Measurements from ENCODE around the gene ALOX15B.
"Not testable (repeated sequence)": the region's sequence is repeated elsewhere in the genome, so short reads cannot be mapped to it uniquely, and the experiment has no call there.

Gene ALOX15B

DNA sequence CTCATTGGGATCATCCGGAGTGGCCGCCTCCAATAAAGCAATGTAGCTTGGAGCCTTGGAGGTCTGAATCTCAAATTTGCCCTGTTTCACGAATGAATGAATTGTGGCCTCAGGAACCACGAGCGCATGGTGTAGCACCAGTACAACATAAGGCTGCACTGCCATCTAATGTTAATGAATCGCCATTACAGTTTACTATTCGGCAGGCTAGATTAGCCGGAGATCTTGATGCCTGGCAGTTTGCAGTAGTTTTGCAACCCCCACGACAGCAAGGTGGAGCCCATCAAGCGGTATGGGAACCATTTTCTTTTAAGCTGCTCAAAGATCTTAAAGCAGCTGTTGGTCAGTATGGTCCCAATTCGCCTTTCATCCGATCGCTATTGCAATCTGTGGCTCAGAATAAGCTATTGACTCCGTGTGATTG is 18.8 kb downstream of the ALOX15B start:
- no peak overlapping the region for H3K4me3 ChIP-seq (ENCODE audit: low read length)

DNA sequence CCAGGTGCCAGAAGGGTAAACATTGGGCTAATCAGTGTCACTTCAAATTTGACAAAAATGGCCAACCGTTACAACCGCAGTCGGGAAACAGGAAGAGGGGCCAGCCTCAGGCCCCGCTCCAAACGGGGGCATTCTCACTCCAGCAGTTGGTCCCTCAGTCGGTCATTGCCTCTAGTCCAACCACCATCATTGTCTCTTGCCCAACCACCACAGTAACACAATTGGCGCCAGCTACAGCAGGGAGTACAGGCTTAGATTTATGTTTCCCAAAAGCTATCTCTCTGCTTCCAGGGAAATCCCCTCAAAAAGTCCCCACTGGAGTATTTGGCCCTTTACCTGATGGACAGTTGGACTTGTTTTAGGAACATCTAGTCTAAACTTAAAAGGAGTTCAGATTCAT is 20.3 kb downstream of the ALOX15B start:
- no peak overlapping the region for H3K4me2 ChIP-seq (ENCODE audit: low read depth, low read length)
- no peaks in the 10 kb centered on the region for H3K79me2 ChIP-seq (ENCODE audit: low read length)
- no peaks in the 10 kb centered on the region for H3K9me3 ChIP-seq (replicated peaks; ENCODE audit: insufficient read depth, low read length)
- H3K4me1 ChIP-seq (ENCODE audit: low read length) = peaks cover 4% of the 10 kb centered on the region
- no peak overlapping the region for H2AFZ ChIP-seq (ENCODE audit: low read length)
- no peaks in the 10 kb centered on the region for H4K20me1 ChIP-seq (ENCODE audit: insufficient read depth, low read length)
- H3K9me2 ChIP-seq (replicated peaks; ENCODE audit: insufficient read depth, low read length) = no peaks in the 10 kb centered on the region
- no peak overlapping the region for H3K9ac ChIP-seq (ENCODE audit: low read length)
- no peak for TF ChIP-seq EZH2 (optimal IDR thresholded peaks at IDR 0.05; ENCODE audit: low read depth, low read length)
- TF ChIP-seq, protein P1, sequence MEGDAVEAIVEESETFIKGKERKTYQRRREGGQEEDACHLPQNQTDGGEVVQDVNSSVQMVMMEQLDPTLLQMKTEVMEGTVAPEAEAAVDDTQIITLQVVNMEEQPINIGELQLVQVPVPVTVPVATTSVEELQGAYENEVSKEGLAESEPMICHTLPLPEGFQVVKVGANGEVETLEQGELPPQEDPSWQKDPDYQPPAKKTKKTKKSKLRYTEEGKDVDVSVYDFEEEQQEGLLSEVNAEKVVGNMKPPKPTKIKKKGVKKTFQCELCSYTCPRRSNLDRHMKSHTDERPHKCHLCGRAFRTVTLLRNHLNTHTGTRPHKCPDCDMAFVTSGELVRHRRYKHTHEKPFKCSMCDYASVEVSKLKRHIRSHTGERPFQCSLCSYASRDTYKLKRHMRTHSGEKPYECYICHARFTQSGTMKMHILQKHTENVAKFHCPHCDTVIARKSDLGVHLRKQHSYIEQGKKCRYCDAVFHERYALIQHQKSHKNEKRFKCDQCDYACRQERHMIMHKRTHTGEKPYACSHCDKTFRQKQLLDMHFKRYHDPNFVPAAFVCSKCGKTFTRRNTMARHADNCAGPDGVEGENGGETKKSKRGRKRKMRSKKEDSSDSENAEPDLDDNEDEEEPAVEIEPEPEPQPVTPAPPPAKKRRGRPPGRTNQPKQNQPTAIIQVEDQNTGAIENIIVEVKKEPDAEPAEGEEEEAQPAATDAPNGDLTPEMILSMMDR (IDR thresholded peaks at IDR 0.05; ENCODE audit: low read length) = no peak
- no peaks in the 10 kb centered on the region for H3K36me3 ChIP-seq (replicated peaks; ENCODE audit: insufficient read depth, low read length)
- no peak overlapping the region for H3K27ac ChIP-seq (ENCODE audit: low read length)
- DNase-seq = no peak
- peaks cover 79% of the 10 kb centered on the region for H3K27me3 ChIP-seq (replicated peaks; ENCODE audit: insufficient read depth, low read length)
- no peak overlapping the region for H3K4me3 ChIP-seq (ENCODE audit: low read length)
- no peaks in the 10 kb centered on the region for H3F3A ChIP-seq (ENCODE audit: insufficient read depth, low read length)

More for the DNA sequence above, 18.8 kb downstream of the ALOX15B start:
- Histone ChIP-seq H3K9me3 (replicated peaks; ENCODE audit: insufficient read depth, low read length) (no peaks in the 10 kb centered on the region), H3K9me2 (replicated peaks; ENCODE audit: insufficient read depth, low read length) (no peaks in the 10 kb centered on the region), H3K36me3 (replicated peaks; ENCODE audit: insufficient read depth, low read length) (no peaks in the 10 kb centered on the region), H3K27ac (ENCODE audit: low read length) (no peak overlapping the region), H4K20me1 (ENCODE audit: insufficient read depth, low read length) (no peaks in the 10 kb centered on the region), H3K79me2 (ENCODE audit: low read length) (no peaks in the 10 kb centered on the region), H3K4me1 (ENCODE audit: low read length) (peaks cover 4% of the 10 kb centered on the region), H3K4me2 (ENCODE audit: low read depth, low read length) (0 out of 2 replicates have a peak overlapping the region, but pooled peaks have one; percentile 7), H3K27me3 (replicated peaks; ENCODE audit: insufficient read depth, low read length) (peaks cover 81% of the 10 kb centered on the region), H2AFZ (ENCODE audit: low read length) (no peak overlapping the region), H3F3A (ENCODE audit: insufficient read depth, low read length) (no peaks in the 10 kb centered on the region), H3K9ac (ENCODE audit: low read length) (no peak overlapping the region)
- no peak for TF ChIP-seq EZH2 (optimal IDR thresholded peaks at IDR 0.05; ENCODE audit: low read depth, low read length)
- TF ChIP-seq, protein P1 (IDR thresholded peaks at IDR 0.05; ENCODE audit: low read length) = peak; percentile 73
- peak; percentile 77 for DNase-seq

DNA sequence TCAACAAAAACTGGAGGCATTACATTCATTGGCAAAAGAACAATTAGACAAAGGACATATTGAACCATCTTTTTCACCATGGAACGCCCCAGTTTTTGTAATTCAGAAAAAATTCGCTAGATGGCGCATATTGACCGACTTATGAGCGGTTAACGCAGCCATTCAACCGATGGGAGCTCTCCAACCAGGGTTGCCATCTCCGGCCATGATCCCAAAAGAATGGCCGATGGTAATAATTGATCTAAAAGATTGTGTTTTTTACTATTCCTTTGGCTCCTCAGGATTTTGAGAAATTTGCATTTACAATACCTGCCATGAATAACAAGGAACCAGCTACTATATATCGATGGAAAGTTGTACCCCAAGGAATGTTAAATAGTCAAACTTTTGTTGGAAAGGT is 21.4 kb downstream of the ALOX15B start:
- H3K9ac ChIP-seq (ENCODE audit: low read length) = no peak overlapping the region
- no peaks in the 10 kb centered on the region for H4K20me1 ChIP-seq (ENCODE audit: insufficient read depth, low read length)
- no peak overlapping the region for H3K27ac ChIP-seq (ENCODE audit: low read length)
- no peak overlapping the region for H3K4me2 ChIP-seq (ENCODE audit: low read depth, low read length)
- H3F3A ChIP-seq (ENCODE audit: insufficient read depth, low read length) = no peaks in the 10 kb centered on the region
- no peak for TF ChIP-seq EZH2 (optimal IDR thresholded peaks at IDR 0.05; ENCODE audit: low read depth, low read length)
- TF ChIP-seq, protein P1 (IDR thresholded peaks at IDR 0.05; ENCODE audit: low read length) = peak; percentile 74
- no peak for TF ChIP-seq EZH2phosphoT487 (IDR thresholded peaks at IDR 0.05; ENCODE audit: low read length)
- DNase-seq = peak; percentile 79
- no peaks in the 10 kb centered on the region for H3K9me2 ChIP-seq (replicated peaks; ENCODE audit: insufficient read depth, low read length)
- H3K79me2 ChIP-seq (ENCODE audit: low read length) = no peaks in the 10 kb centered on the region
- peaks cover 91% of the 10 kb centered on the region for H3K27me3 ChIP-seq (replicated peaks; ENCODE audit: insufficient read depth, low read length)
- H3K4me3 ChIP-seq (ENCODE audit: low read length) = no peak overlapping the region
- no peaks in the 10 kb centered on the region for H3K9me3 ChIP-seq (replicated peaks; ENCODE audit: insufficient read depth, low read length)
- no peaks in the 10 kb centered on the region for H3K36me3 ChIP-seq (replicated peaks; ENCODE audit: insufficient read depth, low read length)
- H2AFZ ChIP-seq (ENCODE audit: low read length) = no peak overlapping the region
- H3K4me1 ChIP-seq (ENCODE audit: low read length) = peaks cover 4% of the 10 kb centered on the region

DNA sequence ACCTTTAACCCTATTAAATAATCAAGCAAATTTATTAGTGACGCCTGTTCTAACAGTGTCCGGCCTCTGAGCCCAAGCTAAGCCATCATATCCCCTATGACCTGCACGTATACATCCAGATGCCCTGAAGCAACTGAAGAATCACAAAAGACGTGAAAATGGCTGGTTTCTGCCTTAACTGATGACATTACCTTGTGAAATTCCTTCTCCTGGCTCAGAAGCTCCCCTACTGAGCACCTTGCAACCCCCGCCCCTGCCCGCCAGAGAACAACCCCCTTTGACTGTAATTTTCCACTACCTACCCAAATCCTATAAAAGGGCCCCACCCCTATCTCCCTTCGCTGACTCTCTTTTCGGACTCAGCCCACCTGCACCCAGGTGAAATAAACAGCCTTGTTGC is 23.0 kb downstream of the ALOX15B start:
- not testable (repeated sequence) for H3K9ac ChIP-seq (ENCODE audit: low read length); H3K9me2 ChIP-seq (replicated peaks; ENCODE audit: insufficient read depth, low read length); H3K4me3 ChIP-seq (ENCODE audit: low read length); H3K27ac ChIP-seq (ENCODE audit: low read length); H3K79me2 ChIP-seq (ENCODE audit: low read length); H3K4me2 ChIP-seq (ENCODE audit: low read depth, low read length); H2AFZ ChIP-seq (ENCODE audit: low read length); H3K36me3 ChIP-seq (replicated peaks; ENCODE audit: insufficient read depth, low read length); H4K20me1 ChIP-seq (ENCODE audit: insufficient read depth, low read length); H3F3A ChIP-seq (ENCODE audit: insufficient read depth, low read length); DNase-seq; H3K4me1 ChIP-seq (ENCODE audit: low read length); H3K9me3 ChIP-seq (replicated peaks; ENCODE audit: insufficient read depth, low read length)
- H3K27me3 ChIP-seq (replicated peaks; ENCODE audit: insufficient read depth, low read length) = peaks cover 94% of the 10 kb centered on the region
